ENCODE data around the gene RENBP. TPM values are rescaled to one million over a fixed set of nuclear protein-coding genes. Genes with fewer than 3 reads are reported as not detected.

RENBP gene
- total RNA-seq, 1 donor from 2014 or later = 7.2 TPM

- H3K27ac Mint-ChIP-seq = no peak overlapping the region
- H3K4me1 Mint-ChIP-seq = peaks cover 9% of the 10 kb centered on the region
- no peak for DNase-seq (ENCODE audit: low spot score in 2 of 2, unreplicated experiment in 2 of 2)
- peaks cover 5% of the 10 kb centered on the region for H3K36me3 Mint-ChIP-seq
- H3K9me3 Mint-ChIP-seq = no peaks in the 10 kb centered on the region
- TF ChIP-seq CTCF (IDR thresholded peaks at IDR 0.05; ENCODE audit: unreplicated experiment) = no peak
- no peak overlapping the region for H3K4me3 Mint-ChIP-seq
- no peaks in the 10 kb centered on the region for H3K27me3 Mint-ChIP-seq (ENCODE audit: low read depth)
Measured at GRCh38 chrX:153921511-153922446, 22.7 kb downstream of the RENBP start.

GRCh38 chrX:153921070-153921469, 23.4 kb downstream of the RENBP start:
- Mint-ChIP-seq H3K27me3 (ENCODE audit: low read depth) (no peaks in the 10 kb centered on the region), H3K36me3 (peaks cover 7% of the 10 kb centered on the region), H3K4me1 (peaks cover 8% of the 10 kb centered on the region), H3K9me3 (no peaks in the 10 kb centered on the region), H3K27ac (no peak overlapping the region), H3K4me3 (no peak overlapping the region)
- no peak for DNase-seq (ENCODE audit: low spot score in 2 of 2, unreplicated experiment in 2 of 2)
- no peak for TF ChIP-seq CTCF (IDR thresholded peaks at IDR 0.05; ENCODE audit: unreplicated experiment)

GRCh38 chrX:153920546-153920945, 23.9 kb downstream of the RENBP start:
- no peaks in the 10 kb centered on the region for H3K9me3 Mint-ChIP-seq
- H3K27ac Mint-ChIP-seq = no peak overlapping the region
- H3K27me3 Mint-ChIP-seq (ENCODE audit: low read depth) = no peaks in the 10 kb centered on the region
- no peak overlapping the region for H3K4me3 Mint-ChIP-seq
- DNase-seq (ENCODE audit: low spot score in 2 of 2, unreplicated experiment in 2 of 2) = no peak
- peaks cover 5% of the 10 kb centered on the region for H3K4me1 Mint-ChIP-seq
- no peak for TF ChIP-seq CTCF (IDR thresholded peaks at IDR 0.05; ENCODE audit: unreplicated experiment)
- H3K36me3 Mint-ChIP-seq = peaks cover 7% of the 10 kb centered on the region

GRCh38 chrX:153919281-153919680, 25.2 kb downstream of the RENBP start:
- TF ChIP-seq CTCF (IDR thresholded peaks at IDR 0.05; ENCODE audit: unreplicated experiment) = no peak
- Mint-ChIP-seq H3K4me3 (no peak overlapping the region), H3K9me3 (no peaks in the 10 kb centered on the region), H3K27me3 (ENCODE audit: low read depth) (no peaks in the 10 kb centered on the region), H3K4me1 (peaks cover 2% of the 10 kb centered on the region), H3K36me3 (peaks cover 7% of the 10 kb centered on the region), H3K27ac (no peak overlapping the region)
- no peak for DNase-seq (ENCODE audit: low spot score in 2 of 2, unreplicated experiment in 2 of 2)

- no peak for DNase-seq (ENCODE audit: low spot score in 2 of 2, unreplicated experiment in 2 of 2)
- H3K4me3 Mint-ChIP-seq = no peak overlapping the region
- H3K4me1 Mint-ChIP-seq = no peaks in the 10 kb centered on the region
- H3K36me3 Mint-ChIP-seq = peaks cover 7% of the 10 kb centered on the region
- no peak for TF ChIP-seq CTCF (IDR thresholded peaks at IDR 0.05; ENCODE audit: unreplicated experiment)
- no peak overlapping the region for H3K27ac Mint-ChIP-seq
- H3K27me3 Mint-ChIP-seq (ENCODE audit: low read depth) = no peaks in the 10 kb centered on the region
- no peaks in the 10 kb centered on the region for H3K9me3 Mint-ChIP-seq
Measured at GRCh38 chrX:153917869-153918268, 26.6 kb downstream of the RENBP start.
